Measurements from ENCODE around the gene HEPACAM.

DNA sequence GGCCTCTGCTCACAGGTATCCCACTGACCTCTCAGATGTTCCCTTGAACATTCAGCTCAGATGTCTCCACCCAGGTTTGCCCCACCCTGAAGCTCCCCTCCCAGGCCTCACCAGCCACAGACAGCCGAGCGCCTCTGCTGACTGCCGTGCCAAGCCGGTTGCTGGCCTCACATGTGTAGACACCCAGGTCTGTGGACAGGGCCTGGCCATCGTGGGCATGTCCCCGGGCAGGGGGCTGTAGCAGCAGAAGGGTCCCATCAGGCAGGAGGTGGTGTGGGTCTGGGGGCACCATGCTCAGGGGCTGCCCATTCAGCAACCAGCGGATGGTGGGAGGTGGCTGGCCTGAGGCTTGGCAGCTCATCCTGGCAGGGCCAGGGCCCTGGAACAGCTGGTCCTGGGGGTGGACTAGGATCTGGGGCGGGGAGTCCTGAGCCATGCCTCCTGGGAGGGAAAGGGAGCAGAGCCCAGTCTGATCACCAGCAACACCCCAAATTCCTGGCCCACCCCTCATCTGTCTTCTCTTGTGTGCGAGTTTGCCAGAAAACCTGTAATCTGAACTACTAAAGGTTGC, 38.9 kb downstream of the HEPACAM start:
- TF ChIP-seq, protein P1, sequence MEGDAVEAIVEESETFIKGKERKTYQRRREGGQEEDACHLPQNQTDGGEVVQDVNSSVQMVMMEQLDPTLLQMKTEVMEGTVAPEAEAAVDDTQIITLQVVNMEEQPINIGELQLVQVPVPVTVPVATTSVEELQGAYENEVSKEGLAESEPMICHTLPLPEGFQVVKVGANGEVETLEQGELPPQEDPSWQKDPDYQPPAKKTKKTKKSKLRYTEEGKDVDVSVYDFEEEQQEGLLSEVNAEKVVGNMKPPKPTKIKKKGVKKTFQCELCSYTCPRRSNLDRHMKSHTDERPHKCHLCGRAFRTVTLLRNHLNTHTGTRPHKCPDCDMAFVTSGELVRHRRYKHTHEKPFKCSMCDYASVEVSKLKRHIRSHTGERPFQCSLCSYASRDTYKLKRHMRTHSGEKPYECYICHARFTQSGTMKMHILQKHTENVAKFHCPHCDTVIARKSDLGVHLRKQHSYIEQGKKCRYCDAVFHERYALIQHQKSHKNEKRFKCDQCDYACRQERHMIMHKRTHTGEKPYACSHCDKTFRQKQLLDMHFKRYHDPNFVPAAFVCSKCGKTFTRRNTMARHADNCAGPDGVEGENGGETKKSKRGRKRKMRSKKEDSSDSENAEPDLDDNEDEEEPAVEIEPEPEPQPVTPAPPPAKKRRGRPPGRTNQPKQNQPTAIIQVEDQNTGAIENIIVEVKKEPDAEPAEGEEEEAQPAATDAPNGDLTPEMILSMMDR (IDR thresholded peaks at IDR 0.05; ENCODE audit: low read depth, low read length), result no peak
- no peak for TF ChIP-seq EZH2phosphoT487 (IDR thresholded peaks at IDR 0.05; ENCODE audit: low read depth)
